Fibroblast of skin of left quadriceps (primary cell): ENCODE data around the gene GDPGP1.
A peak's percentile ranks its signal among the peaks of the same experiment; 100 is the strongest.

Experiments used
- DNase-seq, 2 experiments: peaks; one replicate each; pipeline ENCODE4 v3.0.0-alpha.2; 2013; ENCODE audit warnings: low read depth in 2 of 2

The GDPGP1 gene

GRCh38 chr15:90205050-90205848 is 28.8 kb upstream of the GDPGP1 start:
- no peak for DNase-seq

- DNase-seq: no peak
These were observed 28.1 kb upstream of the GDPGP1 start for GRCh38 chr15:90205886-90206285.

GRCh38 chr15:90207252-90207651 is 26.8 kb upstream of the GDPGP1 start:
- DNase-seq: no peak

- no peak for DNase-seq
These were observed 25.7 kb upstream of the GDPGP1 start for GRCh38 chr15:90208356-90208755.

- DNase-seq: no peak
These were observed 24.4 kb upstream of the GDPGP1 start for GRCh38 chr15:90209591-90209990.

GRCh38 chr15:90210593-90210992 is 23.4 kb upstream of the GDPGP1 start:
- DNase-seq: no peak

GRCh38 chr15:90211009-90211408 is 23.0 kb upstream of the GDPGP1 start:
- DNase-seq: no peak

GRCh38 chr15:90211440-90212143 is 22.4 kb upstream of the GDPGP1 start:
- no peak for DNase-seq

- DNase-seq: no peak
These were observed 21.5 kb upstream of the GDPGP1 start for GRCh38 chr15:90212221-90213098.

GRCh38 chr15:90213122-90213817 is 20.7 kb upstream of the GDPGP1 start:
- DNase-seq: no peak

- no peak for DNase-seq
These were observed 20.2 kb upstream of the GDPGP1 start for GRCh38 chr15:90213818-90214204.

GRCh38 chr15:90214553-90215196 is 19.3 kb upstream of the GDPGP1 start:
- DNase-seq: no peak

GRCh38 chr15:90217671-90218394 is 16.2 kb upstream of the GDPGP1 start:
- no peak for DNase-seq

GRCh38 chr15:90219421-90220141 is 14.4 kb upstream of the GDPGP1 start:
- no peak for DNase-seq

GRCh38 chr15:90221246-90221900 is 12.6 kb upstream of the GDPGP1 start:
- DNase-seq: peak; percentile 40 to 49

- DNase-seq: no peak
These were observed 11.5 kb upstream of the GDPGP1 start for GRCh38 chr15:90222547-90222946.

- no peak for DNase-seq
These were observed 10.4 kb upstream of the GDPGP1 start for GRCh38 chr15:90223441-90224165.

GRCh38 chr15:90225047-90225446 is 9.0 kb upstream of the GDPGP1 start:
- no peak for DNase-seq
